Hepatocyte (in vitro differentiated cells): ENCODE measurements around the gene SOX6. TPM values are rescaled to one million over a fixed set of nuclear protein-coding genes. Genes with fewer than 3 reads are reported as not detected.

Experiments
- DNase-seq: peaks from one replicate; pipeline ENCODE4 v3.0.0-alpha.2; 2016; ENCODE audit warnings: low spot score
- H2AFZ ChIP-seq: fragments of 200-600 bp; sonication (generic); 2 replicates; pipeline ENCODE4 v1.6.0; 2016; ENCODE audit warnings: antibody characterized with exemption, mild to moderate bottlenecking
- H3K27ac ChIP-seq: fragments of 200-600 bp; sonication (generic); 2 replicates; pipeline ENCODE4 v1.5.1; 2016; ENCODE audit warnings: mild to moderate bottlenecking
- H3K27me3 ChIP-seq: fragments of 200-600 bp; sonication (generic); 2 replicates; pipeline ENCODE4 v1.6.1; 2016
- H3K36me3 ChIP-seq: fragments of 200-600 bp; sonication (generic); replicated peaks from 2 replicates; pipeline ENCODE4 v1.5.1; 2016; ENCODE audit warnings: low read depth; ENCODE audit not compliant: insufficient read depth
- H3K4me1 ChIP-seq: fragments of 200-600 bp; sonication (generic); 2 replicates; pipeline ENCODE4 v1.5.1; 2016; ENCODE audit warnings: mild to moderate bottlenecking, moderate library complexity; ENCODE audit not compliant: insufficient read depth
- H3K4me2 ChIP-seq: fragments of 200-600 bp; sonication (generic); 2 replicates; pipeline ENCODE4 v1.6.0; 2016
- H3K4me3 ChIP-seq: fragments of 200-600 bp; sonication (generic); 2 replicates; pipeline ENCODE4 v1.5.1; 2016; ENCODE audit warnings: mild to moderate bottlenecking
- H3K79me2 ChIP-seq: fragments of 200-600 bp; sonication (generic); 2 replicates; pipeline ENCODE4 v1.6.0; 2017; ENCODE audit warnings: mild to moderate bottlenecking
- H3K9me2 ChIP-seq: fragments of 200-600 bp; sonication (generic); replicated peaks from 2 replicates; pipeline ENCODE4 v1.6.0; 2017; ENCODE audit warnings: mild to moderate bottlenecking; ENCODE audit not compliant: insufficient read depth
- H3K9me3 ChIP-seq: fragments of 200-600 bp; sonication (generic); 2 replicates; pipeline ENCODE4 v1.5.1; 2016; ENCODE audit warnings: low read depth, mild to moderate bottlenecking
- H4K20me1 ChIP-seq: fragments of 200-600 bp; sonication (generic); 2 replicates; pipeline ENCODE4 v1.6.0; 2016; ENCODE audit warnings: mild to moderate bottlenecking; ENCODE audit not compliant: insufficient read depth, poor library complexity, severe bottlenecking
- CTCF ChIP-seq: fragments of 200-600 bp; sonication (generic); IDR thresholded peaks from 2 replicates; pipeline ENCODE4 v1.5.1; 2016; ENCODE audit warnings: antibody characterized with exemption, mild to moderate bottlenecking; ENCODE audit not compliant: poor library complexity
- EZH2 ChIP-seq: fragments of 200-600 bp; sonication (generic); IDR thresholded peaks from 2 replicates; pipeline ENCODE4 v1.6.1; 2016; ENCODE audit warnings: antibody characterized with exemption, mild to moderate bottlenecking, borderline replicate concordance
- EZH2phosphoT487 ChIP-seq: fragments of 200-600 bp; sonication (generic); IDR thresholded peaks from one replicate; pipeline ENCODE4 v1.6.1; 2018; ENCODE audit warnings: antibody characterized with exemption, mild to moderate bottlenecking, low read depth, moderate library complexity; ENCODE audit not compliant: unreplicated experiment, severe bottlenecking
- WGBS: methylation state at CpG from one replicate; pipeline ENCODE4 v1.1.6; 2016; ENCODE audit warnings: low lambda C conversion rate; ENCODE audit errors: missing lambda C conversion rate; 5-methylcytosine and 5-hydroxymethylcytosine counted together
- polyA plus RNA-seq: library from polyadenylated mRNA; unstranded; fragments of >200 nt; fragmentation: Nextera tagmentation; extraction: Ambion mirVana; gene quantifications from 2 replicates; pipeline ENCODE4 v1.2.1, GENCODE V29; 2016
- total RNA-seq: library from RNA; depleted of rRNA; stranded (reverse); fragments of >200 nt; gene quantifications from 2 replicates; pipeline ENCODE4 v1.2.3, GENCODE V29; 2014

SOX6 gene
- total and polyA plus RNA-seq, 2 experiments from 2014 or later: 23.2 to 75.7 TPM

- Histone ChIP-seq H3K9me3 (no peaks in the 10 kb centered on the region), H2AFZ (no peak overlapping the region), H3K4me2 (no peak overlapping the region), H3K4me1 (no peaks in the 10 kb centered on the region), H3K27me3 (no peaks in the 10 kb centered on the region), H3K9me2 (no peaks in the 10 kb centered on the region), H3K36me3 (no peaks in the 10 kb centered on the region), H3K27ac (no peak overlapping the region), H3K4me3 (no peak overlapping the region), H4K20me1 (no peaks in the 10 kb centered on the region), H3K79me2 (no peaks in the 10 kb centered on the region)
- no peak for DNase-seq
- 49% methylated on average over 30 of the region's 36 CpGs for WGBS
- TF ChIP-seq EZH2 (no peak), CTCF (peak; percentile 51)
These were observed 415.1 kb downstream of the SOX6 start for GRCh38 chr11:15941206-15941770.

- H3K4me1 ChIP-seq: no peaks in the 10 kb centered on the region
- 88% methylated on average over 8 of the region's 8 CpGs for WGBS
- no peak overlapping the region for H3K4me3 ChIP-seq
- no peaks in the 10 kb centered on the region for H3K79me2 ChIP-seq
- H3K4me2 ChIP-seq: no peak overlapping the region
- H3K27me3 ChIP-seq: no peaks in the 10 kb centered on the region
- no peaks in the 10 kb centered on the region for H4K20me1 ChIP-seq
- H3K36me3 ChIP-seq: no peaks in the 10 kb centered on the region
- no peak overlapping the region for H2AFZ ChIP-seq
- TF ChIP-seq EZH2phosphoT487: no peak
- TF ChIP-seq EZH2: no peak
- no peaks in the 10 kb centered on the region for H3K9me2 ChIP-seq
- no peak for DNase-seq
- no peaks in the 10 kb centered on the region for H3K9me3 ChIP-seq
- H3K27ac ChIP-seq: no peak overlapping the region
These were observed 415.7 kb downstream of the SOX6 start for GRCh38 chr11:15940462-15941205.

GRCh38 chr11:15938983-15939382 is 417.4 kb downstream of the SOX6 start:
- Histone ChIP-seq H3K9me2 (no peaks in the 10 kb centered on the region), H3K4me3 (no peak overlapping the region), H3K4me2 (no peak overlapping the region), H4K20me1 (no peaks in the 10 kb centered on the region), H3K4me1 (no peaks in the 10 kb centered on the region), H3K79me2 (no peaks in the 10 kb centered on the region), H3K27me3 (no peaks in the 10 kb centered on the region), H2AFZ (no peak overlapping the region), H3K9me3 (no peaks in the 10 kb centered on the region), H3K27ac (no peak overlapping the region), H3K36me3 (no peaks in the 10 kb centered on the region)
- 90% methylated on average over 1 of the region's 1 CpG for WGBS
- TF ChIP-seq CTCF: no peak
- DNase-seq: no peak

- no peak overlapping the region for H3K27ac ChIP-seq
- no peaks in the 10 kb centered on the region for H3K9me2 ChIP-seq
- H3K27me3 ChIP-seq: no peaks in the 10 kb centered on the region
- no peak overlapping the region for H3K4me2 ChIP-seq
- H3K36me3 ChIP-seq: no peaks in the 10 kb centered on the region
- TF ChIP-seq EZH2: no peak
- peak; percentile 78 for TF ChIP-seq EZH2phosphoT487
- TF ChIP-seq CTCF: no peak
- WGBS: 80% methylated on average over 24 of the region's 24 CpGs
- no peak overlapping the region for H2AFZ ChIP-seq
- H3K9me3 ChIP-seq: no peaks in the 10 kb centered on the region
- H4K20me1 ChIP-seq: no peaks in the 10 kb centered on the region
- no peaks in the 10 kb centered on the region for H3K4me1 ChIP-seq
- peak; percentile 38 for DNase-seq
- no peaks in the 10 kb centered on the region for H3K79me2 ChIP-seq
- H3K4me3 ChIP-seq: no peak overlapping the region
These were observed 418.2 kb downstream of the SOX6 start for GRCh38 chr11:15938121-15938611.
